Dendritic cell treated with granulocyte-macrophage colony-stimulating factor and Interleukin-4, amounts not matched to agents 40 ng/mL and 50 ng/mL, for 4 days (primary cell): ENCODE data around the gene BAK1.

Source experiments
- H3K27ac Mint-ChIP-seq: one replicate; pipeline ENCODE4 v1.8.0; 2022; ENCODE audit warnings: mild to moderate bottlenecking, mixed read lengths
- H3K27me3 Mint-ChIP-seq: one replicate; pipeline ENCODE4 v1.8.0; 2022; ENCODE audit warnings: mild to moderate bottlenecking, mixed read lengths
- H3K36me3 Mint-ChIP-seq: one replicate; pipeline ENCODE4 v1.8.0; 2022; ENCODE audit warnings: low read depth, mixed read lengths
- H3K4me1 Mint-ChIP-seq: one replicate; pipeline ENCODE4 v1.8.0; 2022; ENCODE audit warnings: low read depth, mixed read lengths
- H3K4me3 Mint-ChIP-seq: one replicate; pipeline ENCODE4 v1.8.0; 2022; ENCODE audit warnings: mild to moderate bottlenecking, moderate library complexity, mixed read lengths
- H3K9me3 Mint-ChIP-seq: one replicate; pipeline ENCODE4 v1.8.0; 2022; ENCODE audit warnings: mixed read lengths
- intact Hi-C: fragments of 100-400 bp; cut with micrococcal nuclease; formaldehyde crosslinking; loops from one replicate; pipeline ENCODE4 v1.15.0; 2022

Gene BAK1

DNA sequence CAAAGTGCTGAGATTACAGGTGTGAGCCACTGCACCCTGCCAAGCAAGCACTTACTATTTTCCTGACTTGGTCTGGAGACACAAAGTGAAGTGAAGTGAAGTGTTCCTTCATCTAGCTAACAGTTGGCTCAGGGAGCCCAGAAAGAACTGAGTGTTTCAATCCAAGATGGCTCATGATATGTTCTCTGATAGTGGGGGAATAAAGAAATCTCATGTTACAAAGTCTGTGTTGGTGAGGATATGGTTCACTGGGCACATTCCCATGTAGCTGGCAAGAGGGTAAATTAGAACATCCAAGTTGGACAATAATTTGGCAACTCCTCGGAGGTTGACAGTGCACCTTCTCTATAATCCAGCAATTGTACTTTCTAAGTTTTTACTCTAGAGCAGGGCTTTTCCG is 36.0 kb upstream of the BAK1 start:
- H3K4me1 Mint-ChIP-seq = peaks cover 22% of the 10 kb centered on the region
- no peaks in the 10 kb centered on the region for H3K36me3 Mint-ChIP-seq
- H3K27me3 Mint-ChIP-seq = peaks cover 36% of the 10 kb centered on the region
- no peak overlapping the region for H3K27ac Mint-ChIP-seq
- H3K9me3 Mint-ChIP-seq = no peaks in the 10 kb centered on the region
- no peak overlapping the region for H3K4me3 Mint-ChIP-seq
- intact Hi-C loops = no loop called here

- no peaks in the 10 kb centered on the region for H3K9me3 Mint-ChIP-seq
- intact Hi-C loops = no loop called here
- no peaks in the 10 kb centered on the region for H3K36me3 Mint-ChIP-seq
- H3K27me3 Mint-ChIP-seq = peaks cover 23% of the 10 kb centered on the region
- H3K27ac Mint-ChIP-seq = no peak overlapping the region
- no peak overlapping the region for H3K4me3 Mint-ChIP-seq
- peaks cover 3% of the 10 kb centered on the region for H3K4me1 Mint-ChIP-seq
Observed at GRCh38 chr6:33613795-33614168, 33.7 kb upstream of the BAK1 start.

DNA sequence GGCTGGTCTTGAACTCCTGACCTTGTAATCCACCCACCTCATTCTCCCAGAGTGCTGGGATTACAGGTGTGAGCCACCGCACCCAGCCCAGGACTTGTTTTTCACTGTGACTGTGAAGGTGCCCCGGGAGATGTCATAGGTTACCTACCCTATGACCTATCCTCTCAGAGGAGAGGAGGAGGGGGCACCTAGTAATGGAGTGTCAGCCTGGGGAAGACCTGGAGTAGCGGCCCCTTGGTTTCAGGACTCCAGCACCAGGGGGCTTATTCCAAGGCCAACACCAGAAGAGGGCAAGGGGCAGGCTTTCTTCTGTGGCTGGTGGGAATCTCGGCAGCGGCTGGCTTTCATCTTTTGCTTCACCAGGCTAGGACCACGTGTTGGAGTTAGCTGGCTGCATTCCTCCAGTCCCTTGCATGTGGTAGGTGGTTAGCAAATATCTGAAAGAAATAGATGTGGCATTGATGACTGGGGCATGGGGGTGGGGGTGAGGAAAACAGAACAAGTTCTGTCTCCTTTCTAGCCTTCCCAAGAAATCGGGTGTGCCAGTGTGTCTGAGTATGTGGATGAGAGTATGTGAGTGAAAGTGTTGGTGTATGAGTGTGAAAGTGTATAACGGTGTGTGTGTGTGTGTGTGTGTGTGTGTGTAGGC is 33.2 kb upstream of the BAK1 start:
- H3K36me3 Mint-ChIP-seq = no peaks in the 10 kb centered on the region
- H3K9me3 Mint-ChIP-seq = no peaks in the 10 kb centered on the region
- intact Hi-C loops = no loop called here
- peaks cover 21% of the 10 kb centered on the region for H3K27me3 Mint-ChIP-seq
- no peak overlapping the region for H3K27ac Mint-ChIP-seq
- no peak overlapping the region for H3K4me3 Mint-ChIP-seq
- no peaks in the 10 kb centered on the region for H3K4me1 Mint-ChIP-seq

GRCh38 chr6:33610779-33611732 is 31.0 kb upstream of the BAK1 start:
- H3K9me3 Mint-ChIP-seq = no peaks in the 10 kb centered on the region
- no peak overlapping the region for H3K27ac Mint-ChIP-seq
- peaks cover 26% of the 10 kb centered on the region for H3K27me3 Mint-ChIP-seq
- H3K36me3 Mint-ChIP-seq = no peaks in the 10 kb centered on the region
- no peaks in the 10 kb centered on the region for H3K4me1 Mint-ChIP-seq
- intact Hi-C loops = no loop called here
- no peak overlapping the region for H3K4me3 Mint-ChIP-seq

GRCh38 chr6:33610067-33610466 is 30.0 kb upstream of the BAK1 start:
- no peak overlapping the region for H3K27ac Mint-ChIP-seq
- intact Hi-C loops = no loop called here
- peaks cover 6% of the 10 kb centered on the region for H3K4me1 Mint-ChIP-seq
- H3K4me3 Mint-ChIP-seq = no peak overlapping the region
- no peaks in the 10 kb centered on the region for H3K36me3 Mint-ChIP-seq
- H3K9me3 Mint-ChIP-seq = no peaks in the 10 kb centered on the region
- H3K27me3 Mint-ChIP-seq = peaks cover 26% of the 10 kb centered on the region

- no peak overlapping the region for H3K4me3 Mint-ChIP-seq
Observed at GRCh38 chr6:33609528-33609927, 29.5 kb upstream of the BAK1 start.

GRCh38 chr6:33609019-33609418 is 28.9 kb upstream of the BAK1 start:
- Mint-ChIP-seq H3K4me1 (peaks cover 11% of the 10 kb centered on the region), H3K27ac (no peak overlapping the region), H3K36me3 (no peaks in the 10 kb centered on the region), H3K9me3 (no peaks in the 10 kb centered on the region), H3K4me3 (no peak overlapping the region), H3K27me3 (peaks cover 23% of the 10 kb centered on the region)
- intact Hi-C loops = no loop called here

More at GRCh38 chr6:33609528-33609927, 29.5 kb upstream of the BAK1 start:
- no peak overlapping the region for H3K27ac Mint-ChIP-seq
- peaks cover 11% of the 10 kb centered on the region for H3K4me1 Mint-ChIP-seq
- intact Hi-C loops = no loop called here
- no peaks in the 10 kb centered on the region for H3K9me3 Mint-ChIP-seq
- H3K27me3 Mint-ChIP-seq = peaks cover 26% of the 10 kb centered on the region
- no peaks in the 10 kb centered on the region for H3K36me3 Mint-ChIP-seq

DNA sequence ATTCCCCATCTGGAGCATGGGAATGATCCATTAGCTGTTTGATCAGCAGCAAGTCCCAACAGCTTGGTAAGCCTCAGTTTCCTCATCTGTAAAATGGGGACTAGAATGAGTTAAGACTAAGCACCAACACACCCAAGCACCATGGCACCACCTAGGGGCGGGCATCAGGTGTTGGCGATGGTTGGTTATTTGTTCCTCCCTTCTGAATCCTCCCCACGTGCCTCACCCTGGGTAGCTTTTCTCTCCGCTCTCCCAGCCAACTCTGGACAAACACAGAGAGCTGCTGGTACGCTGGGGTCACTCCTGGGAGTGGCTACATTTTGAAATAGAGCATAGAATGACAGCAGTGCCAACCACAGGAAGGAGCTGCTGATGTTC is 27.7 kb upstream of the BAK1 start:
- Mint-ChIP-seq H3K9me3 (no peaks in the 10 kb centered on the region), H3K36me3 (no peaks in the 10 kb centered on the region), H3K27me3 (peaks cover 25% of the 10 kb centered on the region), H3K4me3 (no peak overlapping the region), H3K4me1 (peaks cover 11% of the 10 kb centered on the region), H3K27ac (no peak overlapping the region)
- intact Hi-C loops = no loop called here

DNA sequence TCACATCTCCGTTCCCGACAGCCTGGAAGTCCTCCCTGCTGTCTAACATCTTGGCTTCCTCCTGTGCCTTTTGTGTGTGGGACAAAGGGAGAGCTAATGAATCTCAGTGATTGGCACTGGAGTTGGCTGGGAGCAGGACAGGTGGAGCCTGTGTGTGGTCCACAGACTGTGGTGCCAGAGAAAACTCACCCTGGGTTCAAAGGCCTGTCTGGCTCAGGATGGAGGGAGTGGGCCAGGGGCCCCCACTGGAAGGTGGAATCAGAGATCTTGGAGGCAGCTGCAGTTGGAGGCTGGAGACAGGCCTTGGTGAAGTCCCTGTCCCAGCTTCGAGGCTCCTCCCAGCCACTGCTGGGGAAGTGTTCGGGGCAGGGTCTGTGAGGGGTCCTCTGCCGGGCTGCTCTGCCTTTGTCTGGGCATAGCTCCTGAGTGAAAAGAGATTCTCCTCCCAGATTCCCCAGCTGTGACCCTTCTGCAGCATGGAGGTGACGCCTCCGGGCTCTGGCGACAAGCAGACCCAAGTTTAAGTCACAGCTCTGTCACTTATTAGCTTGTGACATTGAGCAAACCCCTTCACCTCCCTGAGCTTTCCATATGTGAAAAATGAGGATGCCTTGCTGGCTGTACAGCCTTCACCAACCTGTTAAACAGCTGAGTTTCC is 27.2 kb upstream of the BAK1 start:
- no peaks in the 10 kb centered on the region for H3K9me3 Mint-ChIP-seq
- no peaks in the 10 kb centered on the region for H3K36me3 Mint-ChIP-seq
- H3K4me3 Mint-ChIP-seq = no peak overlapping the region
- peaks cover 11% of the 10 kb centered on the region for H3K4me1 Mint-ChIP-seq
- intact Hi-C loops = no loop called here
- no peak overlapping the region for H3K27ac Mint-ChIP-seq
- peaks cover 30% of the 10 kb centered on the region for H3K27me3 Mint-ChIP-seq

GRCh38 chr6:33606642-33607041 is 26.6 kb upstream of the BAK1 start:
- intact Hi-C loops = no loop called here
- Mint-ChIP-seq H3K36me3 (no peaks in the 10 kb centered on the region), H3K27me3 (peaks cover 32% of the 10 kb centered on the region), H3K4me1 (peaks cover 11% of the 10 kb centered on the region), H3K4me3 (no peak overlapping the region), H3K27ac (no peak overlapping the region), H3K9me3 (no peaks in the 10 kb centered on the region)

GRCh38 chr6:33604941-33605854 is 25.1 kb upstream of the BAK1 start:
- Mint-ChIP-seq H3K27me3 (peaks cover 39% of the 10 kb centered on the region), H3K9me3 (no peaks in the 10 kb centered on the region), H3K27ac (no peak overlapping the region), H3K4me1 (peaks cover 11% of the 10 kb centered on the region), H3K4me3 (no peak overlapping the region), H3K36me3 (no peaks in the 10 kb centered on the region)
- intact Hi-C loops = no loop called here

DNA sequence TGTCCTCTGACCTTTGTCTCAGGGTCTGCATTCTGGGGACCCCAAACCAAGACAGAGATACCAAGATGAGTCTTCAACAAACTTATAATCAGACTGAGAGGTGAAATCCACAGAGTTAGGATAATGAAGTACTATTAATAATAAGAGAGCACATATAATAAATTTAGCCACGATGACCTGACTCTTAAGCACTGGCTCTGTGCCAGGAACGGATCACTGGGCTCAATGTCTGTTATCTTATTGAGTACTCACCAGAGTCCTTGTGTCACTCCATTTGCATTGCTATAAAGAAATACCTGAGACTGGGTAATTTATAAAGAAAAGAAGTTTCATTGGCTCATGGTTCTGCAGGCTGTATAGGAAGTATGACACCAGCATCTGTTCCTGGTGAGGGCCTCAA is 22.1 kb upstream of the BAK1 start:
- Mint-ChIP-seq H3K4me1 (peaks cover 11% of the 10 kb centered on the region), H3K4me3 (no peak overlapping the region), H3K27me3 (peaks cover 24% of the 10 kb centered on the region), H3K9me3 (no peaks in the 10 kb centered on the region), H3K27ac (no peak overlapping the region), H3K36me3 (no peaks in the 10 kb centered on the region)
- intact Hi-C loops = no loop called here

- intact Hi-C loops = no loop called here
- H3K27ac Mint-ChIP-seq = no peak overlapping the region
- H3K4me1 Mint-ChIP-seq = peaks cover 11% of the 10 kb centered on the region
- H3K27me3 Mint-ChIP-seq = peaks cover 24% of the 10 kb centered on the region
- H3K4me3 Mint-ChIP-seq = no peak overlapping the region
- no peaks in the 10 kb centered on the region for H3K9me3 Mint-ChIP-seq
- no peaks in the 10 kb centered on the region for H3K36me3 Mint-ChIP-seq
Observed at GRCh38 chr6:33600761-33601160, 20.7 kb upstream of the BAK1 start.
